ENCODE results near the gene USP9Y.
"Not testable (repeated sequence)": the region's sequence is repeated elsewhere in the genome, so short reads cannot be mapped to it uniquely, and the experiment has no call there.

Gene USP9Y

DNA sequence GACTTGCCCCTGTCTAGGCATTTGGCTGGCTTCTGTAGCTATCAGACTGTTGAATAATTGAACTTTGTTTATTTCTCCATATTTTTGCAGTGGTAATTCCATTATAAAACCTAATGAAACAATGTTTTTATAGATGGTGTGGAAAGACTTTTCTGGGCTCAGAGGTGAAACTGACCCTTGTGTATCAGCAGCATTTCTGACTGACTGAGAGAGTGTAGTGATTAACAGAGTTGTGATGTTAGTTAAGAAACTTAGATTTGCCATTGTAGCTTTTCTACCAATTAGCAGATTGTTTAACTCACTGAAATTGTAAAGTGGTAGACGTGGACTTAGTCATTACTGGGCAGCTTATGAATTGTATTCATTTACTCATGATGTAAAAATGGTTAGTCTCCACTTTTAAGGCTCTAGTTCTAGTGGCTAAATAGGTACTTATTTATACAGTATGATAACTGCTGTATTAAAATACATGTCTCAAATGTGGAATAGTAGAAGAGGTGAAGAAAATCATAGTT, at the start of gene USP9Y:
TSS of gene USP9Y (plus strand) at position 51 of the 515 bp plus-strand sequence. CDS start 8,217 bp downstream, outside the sequence.
- no peak for DNase-seq

DNA sequence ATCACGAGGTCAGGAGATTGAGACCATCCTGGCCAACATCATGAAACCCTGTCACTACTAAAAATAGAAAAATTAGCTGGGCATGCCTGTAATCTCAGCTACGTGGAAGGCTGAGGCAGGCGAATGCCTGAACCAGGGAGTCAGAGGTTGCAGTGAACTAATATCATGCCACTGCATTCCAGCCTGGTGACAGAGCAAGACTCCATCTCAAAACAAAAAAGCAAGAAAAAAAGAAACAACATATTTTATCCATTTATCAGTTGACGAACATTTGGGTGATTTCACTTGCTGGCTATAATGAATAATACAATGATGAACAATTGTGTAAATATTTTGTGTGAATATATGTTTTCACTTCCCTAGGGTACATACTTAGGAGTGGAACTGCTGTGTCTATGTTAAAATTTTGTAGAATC, 49.4 kb upstream of the USP9Y start:
- no peak for DNase-seq

GRCh38 chrY:12661745-12662681, 39.0 kb upstream of the USP9Y start:
- no peak for DNase-seq

DNA sequence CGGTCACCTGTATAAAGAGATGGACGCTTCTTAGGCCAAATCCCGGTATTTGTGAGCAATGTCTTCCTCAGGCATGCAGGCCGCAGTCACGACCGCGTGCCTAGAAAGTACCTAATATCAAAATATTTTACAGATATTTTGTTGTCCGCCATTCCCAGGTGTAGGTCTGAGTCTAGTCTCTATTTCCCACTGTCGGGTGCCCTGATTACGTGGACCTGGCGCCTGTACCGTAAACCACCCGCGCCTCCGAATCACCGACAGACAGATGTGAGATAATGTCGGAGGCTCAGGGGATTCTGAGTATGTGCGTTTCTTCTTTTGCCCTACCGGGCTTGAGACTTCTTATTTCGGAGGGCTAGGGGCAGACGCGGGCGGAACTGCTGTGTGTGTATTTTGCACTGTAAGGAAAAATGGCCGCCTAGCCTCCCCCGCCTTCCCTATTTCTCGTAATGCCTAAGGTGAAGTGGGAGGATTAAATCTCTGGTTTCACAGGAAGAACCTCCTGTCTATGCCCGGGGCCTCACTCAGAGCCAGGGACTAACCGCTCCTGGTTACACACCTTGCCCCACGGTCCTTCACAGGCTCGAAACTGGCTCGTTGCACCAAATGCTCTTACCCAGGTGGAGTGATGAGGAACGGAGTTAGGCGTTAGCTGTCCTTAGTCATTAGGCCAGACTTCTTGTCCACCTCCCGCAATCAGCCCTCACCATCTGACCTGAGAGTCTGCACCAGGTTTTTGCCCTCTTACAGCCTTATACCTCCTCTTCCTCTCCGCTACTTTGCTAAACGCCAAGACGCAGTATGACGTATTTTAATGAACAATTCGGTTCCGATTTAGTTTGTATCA, 38.1 kb upstream of the USP9Y start:
- DNase-seq = no peak

DNA sequence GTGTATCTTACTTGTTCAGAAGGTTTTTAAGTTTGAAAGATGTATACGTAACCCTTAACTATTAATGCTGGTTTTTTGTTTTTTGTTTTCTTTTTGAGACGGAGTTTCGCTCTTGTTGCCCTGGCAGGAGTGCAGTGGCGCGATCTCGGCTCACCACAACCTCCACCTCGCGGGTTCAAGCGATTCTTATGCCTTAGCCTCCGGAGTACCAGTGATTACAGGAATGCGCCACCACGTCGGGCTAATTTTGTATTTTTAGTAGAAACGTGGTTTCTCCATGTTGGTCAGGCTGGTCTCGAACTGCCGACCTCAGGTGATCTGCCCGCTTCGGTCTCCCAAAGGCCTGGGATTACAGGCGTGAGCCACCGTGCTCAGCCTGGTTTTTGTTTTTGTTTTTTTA, 37.2 kb upstream of the USP9Y start:
- not testable (repeated sequence) for DNase-seq

GRCh38 chrY:12678111-12678510, 22.9 kb upstream of the USP9Y start:
- DNase-seq = no peak

DNA sequence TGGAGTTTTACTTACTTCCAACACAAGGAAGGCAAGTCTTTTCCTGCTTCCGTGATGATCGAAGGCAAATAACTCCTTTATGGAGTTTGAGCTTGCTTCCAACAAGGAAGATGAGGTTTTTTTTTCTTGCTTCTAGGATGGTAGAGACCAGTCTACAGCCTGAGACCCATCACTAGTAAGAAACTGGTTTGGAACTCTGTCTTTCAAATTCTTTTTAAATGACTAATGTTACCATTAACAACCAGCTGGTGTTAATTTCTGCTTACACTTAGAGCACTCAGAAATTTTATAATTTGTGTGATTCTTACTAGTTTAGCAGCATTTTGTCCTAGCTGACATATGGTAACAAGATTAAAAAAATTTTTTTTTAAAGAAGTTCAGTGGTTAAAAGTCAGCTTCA, 19.5 kb upstream of the USP9Y start:
- no peak for DNase-seq

DNA sequence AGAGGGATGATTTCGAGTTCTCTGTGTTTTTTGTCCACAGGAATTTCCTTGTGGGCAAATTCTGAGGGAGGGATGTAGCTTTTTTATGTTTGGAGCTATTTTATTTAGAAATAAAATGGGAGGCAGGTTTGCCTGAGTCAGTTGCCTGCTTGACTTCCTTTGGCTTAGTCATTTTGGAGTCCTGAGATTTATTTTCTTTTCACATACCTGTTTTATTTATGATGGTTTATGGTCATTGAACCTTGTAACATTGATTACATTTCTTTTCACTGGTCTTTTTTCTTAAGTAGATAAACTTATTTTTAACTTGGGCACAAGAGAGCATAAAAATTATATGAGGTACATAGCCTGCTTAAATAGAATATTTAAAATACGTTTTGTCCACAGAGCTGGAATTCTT, 12.7 kb upstream of the USP9Y start:
- no peak for DNase-seq

GRCh38 chrY:12700087-12700486, 944 bp upstream of the USP9Y start:
- no peak for DNase-seq

- DNase-seq = no peak
Measured at GRCh38 chrY:12702174-12702573, 1.1 kb downstream of the USP9Y start.

DNA sequence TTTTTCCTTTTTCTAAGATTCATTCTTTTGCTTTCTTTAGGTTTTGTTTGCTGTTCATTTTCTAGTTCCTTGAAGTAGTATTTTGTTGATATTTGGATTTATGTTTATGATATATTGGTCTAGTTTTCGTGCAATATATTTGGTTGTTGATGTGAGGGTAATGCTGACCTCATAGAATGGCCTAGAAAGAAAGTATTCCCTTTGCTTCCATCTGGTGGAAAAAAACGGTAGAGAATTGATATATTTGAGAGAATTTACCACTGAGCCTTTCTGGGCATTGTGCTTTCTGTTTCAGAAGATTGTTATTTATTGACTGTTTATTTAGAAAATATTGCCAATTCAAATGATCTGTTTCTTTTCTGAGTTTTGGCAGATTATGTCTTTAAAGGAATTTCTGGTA, 9.4 kb downstream of the USP9Y start:
- no peak for DNase-seq

- DNase-seq = no peak
Measured at GRCh38 chrY:12715376-12715775, 14.3 kb downstream of the USP9Y start.

- DNase-seq = no peak
Measured at GRCh38 chrY:12729746-12730145, 28.7 kb downstream of the USP9Y start.

DNA sequence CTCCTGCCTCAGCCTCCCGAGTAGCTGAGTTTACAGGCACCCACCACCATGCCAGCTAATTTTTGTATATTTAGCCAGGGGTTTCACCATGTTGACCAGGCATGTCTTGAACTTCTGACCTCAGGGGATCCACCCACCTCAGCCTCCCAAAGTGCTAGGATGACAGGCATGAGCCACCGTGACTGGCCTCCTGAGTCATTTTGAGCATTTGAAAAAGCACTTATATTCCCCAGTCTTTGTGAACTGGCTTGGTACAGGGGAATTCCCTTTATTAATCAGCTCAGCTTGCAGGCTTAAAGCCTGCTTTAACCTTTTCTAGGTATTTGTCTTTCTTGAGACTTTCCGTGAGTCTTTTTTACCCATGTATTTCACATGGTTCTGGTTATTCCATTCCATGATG, 32.6 kb downstream of the USP9Y start:
- DNase-seq = no peak

DNA sequence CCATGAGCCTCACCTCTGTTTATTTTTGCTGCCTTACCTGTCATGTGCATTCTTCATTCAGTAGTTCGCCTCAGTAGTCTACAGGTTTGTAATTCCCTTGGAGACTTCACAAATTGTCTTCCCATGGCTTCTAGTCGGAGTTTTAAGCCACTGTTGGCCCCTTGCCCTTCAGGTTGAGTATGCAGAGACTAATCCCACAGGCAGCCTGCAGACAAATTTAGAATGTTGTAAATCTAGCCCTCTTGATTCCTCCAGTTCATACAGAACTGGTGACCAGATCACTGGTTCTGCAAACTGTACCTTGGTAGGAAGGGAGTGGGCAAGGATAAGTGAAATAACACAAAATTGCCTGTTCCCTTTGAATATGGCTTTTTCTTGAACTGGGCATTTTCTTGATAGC, 33.0 kb downstream of the USP9Y start:
- DNase-seq = no peak

DNA sequence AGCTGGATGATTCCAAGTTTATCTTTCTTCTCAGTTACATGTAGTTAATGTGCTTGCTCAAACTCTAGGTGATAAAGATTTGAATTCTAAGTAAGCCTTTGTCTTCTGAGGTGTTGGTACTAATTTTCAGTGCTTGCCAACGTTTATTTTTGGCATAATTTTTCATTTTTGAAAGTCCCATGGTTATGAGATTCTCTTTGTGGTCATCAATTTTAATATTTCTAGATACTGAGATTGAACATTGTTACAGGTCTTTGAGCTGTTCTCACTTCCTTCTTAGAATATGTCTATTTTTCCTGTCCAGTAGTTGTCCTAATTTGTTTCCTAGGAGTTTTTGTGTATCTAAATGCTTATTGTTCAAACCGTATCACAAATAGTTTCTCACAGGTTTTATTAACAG, 40.4 kb downstream of the USP9Y start:
- no peak for DNase-seq

- no peak for DNase-seq
Measured at GRCh38 chrY:12742725-12743124, 41.7 kb downstream of the USP9Y start.

DNA sequence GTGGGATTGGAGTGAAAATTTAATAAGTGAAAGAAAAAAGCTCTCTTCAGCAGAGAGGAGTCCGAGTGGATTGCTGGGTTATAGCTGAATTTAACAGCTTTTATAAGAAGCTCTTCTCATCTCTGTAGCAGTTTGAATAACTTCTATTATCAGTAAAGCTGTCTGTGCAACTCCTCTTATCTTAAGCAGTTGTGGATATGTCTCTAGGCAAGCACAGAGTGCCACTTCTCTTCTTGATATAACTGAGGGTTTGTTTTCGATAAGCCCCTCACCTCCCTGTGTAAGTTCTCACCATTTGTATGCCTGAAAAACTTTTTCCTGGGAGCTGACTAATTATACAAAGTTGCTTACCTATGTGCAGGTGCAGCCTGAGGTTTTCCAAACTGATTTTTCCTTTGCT, 43.1 kb downstream of the USP9Y start:
- no peak for DNase-seq

DNA sequence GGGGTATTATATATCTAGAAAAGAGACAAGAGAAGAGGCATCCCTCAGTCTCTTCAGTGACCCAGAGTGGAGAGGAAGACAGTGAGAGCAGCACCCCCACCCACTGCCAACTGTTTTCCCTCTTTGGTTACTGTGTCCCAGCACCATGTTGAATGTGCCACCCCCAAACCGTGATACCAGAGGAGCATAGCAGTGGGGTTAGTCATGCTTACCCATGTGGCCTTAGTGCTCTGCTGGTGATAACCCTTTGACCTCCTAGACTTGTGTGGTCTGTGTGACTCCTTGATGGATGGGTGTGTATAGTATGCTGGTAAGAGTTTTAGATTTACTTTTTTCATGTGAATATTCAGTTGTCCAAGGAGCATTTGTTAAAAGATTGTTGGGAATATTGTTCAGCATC, 48.3 kb downstream of the USP9Y start:
- DNase-seq = no peak

GRCh38 chrY:12752856-12753255, 51.8 kb downstream of the USP9Y start:
- DNase-seq = no peak

- no peak for DNase-seq
Measured at GRCh38 chrY:12756021-12756420, 55.0 kb downstream of the USP9Y start.

GRCh38 chrY:12765976-12766375, 64.9 kb downstream of the USP9Y start:
- no peak for DNase-seq

GRCh38 chrY:12784521-12784920, 83.5 kb downstream of the USP9Y start:
- no peak for DNase-seq

GRCh38 chrY:12793999-12794398, 93.0 kb downstream of the USP9Y start:
- no peak for DNase-seq
